H1 (cell line): Measurements from ENCODE around the gene ZNF143. TPM values are rescaled to one million over a fixed set of nuclear protein-coding genes. Genes with fewer than 3 reads are reported as not detected.

Source experiments
- GABPA ChIP-seq: IDR thresholded peaks from 2 replicates; pipeline ENCODE4 v1.6.1; 2011; ENCODE audit warnings: mild to moderate bottlenecking, low read length, moderate library complexity, borderline replicate concordance; ENCODE audit not compliant: insufficient read depth
- NRF1 ChIP-seq: IDR thresholded peaks from 2 replicates; pipeline ENCODE4 v1.6.1; 2011; ENCODE audit warnings: mild to moderate bottlenecking, low read depth, low read length, improper control_type of control experiment
- RFX5 ChIP-seq: IDR thresholded peaks from 2 replicates; pipeline ENCODE4 v1.6.1; 2011; ENCODE audit warnings: low read depth, low read length, improper control_type of control experiment, borderline replicate concordance
- polyA plus RNA-seq, 7 experiments: library from polyadenylated mRNA; depleted of rRNA in 3 of 7; stranded (reverse) in 5 of 7; unstranded in 2 of 7; fragments of >200 nt in 5 of 7; fragments of 200-250 nt in 2 of 7; gene quantifications; 1 replicate in 5 of 7; 2 replicates in 1 of 7; 4 replicates in 1 of 7; pipeline versions ENCODE4 v1.2.1 to v1.2.3, GENCODE V29; 2011 to 2013; ENCODE audit warnings: missing spikeins in 2 of 7, mixed read lengths in 2 of 7
- total RNA-seq: library from RNA; stranded (reverse); fragmentation: NEBNext Ultra II Directional; extraction: Animal tissue kit (Norgen Biotek cat#: 25700); gene quantifications from 2 replicates; pipeline ENCODE4 v1.2.1, GENCODE V29; 2021

ZNF143 gene
- total and polyA plus RNA-seq, 2 of the 8 experiments (the other 6 are each of a cell fraction or from before 2014, with no cell fraction given): 43.0 to 69.2 TPM

GRCh38 chr11:9571071-9571762 lies 110.4 kb downstream of the ZNF143 start (continued):
- no peak for TF ChIP-seq NRF1
- no peak for TF ChIP-seq RFX5
- no peak for TF ChIP-seq GABPA
